ENCODE measurements around the gene CIRBP.
"Not testable (repeated sequence)": the region's sequence is repeated elsewhere in the genome, so short reads cannot be mapped to it uniquely, and the experiment has no call there.

The CIRBP gene

DNA sequence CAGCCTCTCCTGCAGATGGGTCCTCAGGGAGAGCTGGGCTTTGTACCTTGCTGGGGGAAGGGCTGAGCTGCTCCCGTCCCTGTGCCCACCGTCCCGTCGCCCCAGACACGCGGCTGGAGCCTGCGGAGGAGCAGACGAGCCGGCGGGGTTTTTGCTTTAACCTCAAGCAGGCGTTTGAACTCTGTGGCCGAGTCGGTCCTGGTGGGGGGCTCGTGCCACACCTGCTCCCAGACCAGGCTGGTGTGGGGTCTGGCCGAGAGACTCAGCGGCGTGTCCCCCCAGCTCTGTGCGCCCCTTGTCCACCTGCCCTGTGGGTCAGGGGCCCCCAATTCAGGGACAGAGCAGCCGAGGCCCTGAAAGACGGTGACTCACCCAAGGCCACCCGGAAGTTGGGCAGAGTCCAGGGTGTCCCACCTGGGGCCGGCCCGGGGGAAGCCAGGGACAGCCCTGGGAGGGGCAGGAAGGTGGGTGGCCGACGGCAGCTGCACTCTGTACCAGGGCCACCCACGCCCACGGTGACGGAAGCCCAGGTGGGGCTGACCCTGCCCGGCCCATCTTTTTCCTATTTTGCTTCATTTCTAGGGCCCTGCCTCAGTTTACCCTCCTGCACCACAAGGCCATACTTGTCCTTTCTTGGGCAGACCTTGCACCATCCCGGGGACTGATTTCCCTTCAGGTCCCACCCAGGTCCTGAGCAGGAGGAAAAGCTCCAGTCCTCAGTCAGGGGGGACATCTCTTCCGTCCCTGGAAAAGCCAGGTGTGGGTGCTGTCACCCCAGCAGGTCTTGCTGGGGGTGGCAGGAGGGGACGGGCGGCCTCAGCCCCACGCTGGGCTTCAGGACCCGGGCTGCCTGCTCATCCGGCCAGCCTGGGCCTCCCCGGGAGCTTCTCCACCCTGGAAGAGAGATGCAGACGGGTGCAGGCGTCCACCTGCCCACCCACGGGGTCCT, 21.8 kb downstream of the CIRBP start:
- DNase-seq (ENCODE audit: low spot score): no peak

DNA sequence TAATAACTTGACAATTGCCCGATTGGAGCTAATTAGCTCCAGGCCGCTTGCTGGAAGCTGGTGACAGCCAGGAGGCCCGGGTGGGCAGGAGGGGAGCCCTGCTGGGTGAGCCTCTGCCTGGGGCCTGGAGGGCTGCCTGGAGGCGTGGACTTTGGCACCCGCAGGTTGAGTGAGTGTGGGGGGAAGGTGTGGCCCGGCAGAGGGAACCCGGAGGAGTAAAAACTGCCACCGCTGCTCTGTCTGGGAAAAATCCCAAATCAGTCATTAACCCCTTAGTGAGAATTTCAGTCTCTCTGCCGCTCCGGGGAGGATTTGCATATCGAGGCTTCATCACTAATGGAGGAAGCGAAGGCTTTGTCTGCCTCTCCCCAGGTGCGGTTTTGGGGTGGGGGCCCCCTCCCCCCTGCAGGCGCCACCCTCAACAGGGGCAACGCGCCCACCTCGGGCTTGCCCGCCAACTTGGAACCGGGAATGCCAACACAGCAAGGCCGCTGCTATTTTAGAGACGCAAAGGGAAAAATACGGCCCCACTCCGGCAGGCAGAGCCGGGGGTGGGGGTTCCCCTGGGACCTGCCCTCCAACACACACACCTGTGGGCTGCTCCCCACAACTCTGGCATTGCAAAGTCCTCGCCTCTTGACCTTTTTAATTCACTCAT, 22.8 kb downstream of the CIRBP start:
- DNase-seq (ENCODE audit: low spot score): no peak

DNA sequence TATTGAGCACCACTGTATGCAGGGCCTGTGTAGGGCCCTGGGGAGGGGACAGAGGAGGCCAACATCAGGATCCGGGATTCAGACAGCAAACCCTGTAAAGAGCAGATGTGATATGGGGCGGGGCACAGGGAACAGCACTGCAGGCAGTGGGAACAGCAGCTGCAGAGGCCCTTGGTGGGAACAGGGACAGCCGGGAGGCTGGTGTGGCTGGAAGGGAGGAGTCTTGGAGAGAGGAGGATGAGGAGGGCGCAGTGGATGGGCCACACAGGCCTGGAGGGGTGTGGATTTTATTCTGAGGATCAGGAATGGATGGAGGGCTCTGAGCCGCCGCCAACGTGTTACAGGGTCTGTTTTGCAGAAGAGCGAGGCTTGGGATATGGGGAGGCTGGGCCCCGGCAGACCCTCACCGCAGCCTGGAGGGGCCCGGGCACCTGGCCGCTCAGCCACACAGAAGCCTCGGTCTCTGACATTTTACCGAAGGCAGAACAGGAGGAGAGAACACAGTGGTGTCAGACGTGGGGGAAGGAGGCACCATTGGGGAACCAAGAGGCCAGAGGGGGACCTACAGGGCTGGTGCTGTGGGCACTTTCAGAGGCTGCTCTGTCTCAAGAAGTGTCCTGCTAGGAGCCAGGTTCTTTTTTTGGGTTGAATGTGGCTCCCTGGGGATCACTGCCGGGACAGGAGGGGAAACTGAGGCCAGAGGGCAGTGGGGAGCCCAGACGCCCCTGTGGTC, 23.5 kb downstream of the CIRBP start:
- DNase-seq (ENCODE audit: low spot score): no peak

DNA sequence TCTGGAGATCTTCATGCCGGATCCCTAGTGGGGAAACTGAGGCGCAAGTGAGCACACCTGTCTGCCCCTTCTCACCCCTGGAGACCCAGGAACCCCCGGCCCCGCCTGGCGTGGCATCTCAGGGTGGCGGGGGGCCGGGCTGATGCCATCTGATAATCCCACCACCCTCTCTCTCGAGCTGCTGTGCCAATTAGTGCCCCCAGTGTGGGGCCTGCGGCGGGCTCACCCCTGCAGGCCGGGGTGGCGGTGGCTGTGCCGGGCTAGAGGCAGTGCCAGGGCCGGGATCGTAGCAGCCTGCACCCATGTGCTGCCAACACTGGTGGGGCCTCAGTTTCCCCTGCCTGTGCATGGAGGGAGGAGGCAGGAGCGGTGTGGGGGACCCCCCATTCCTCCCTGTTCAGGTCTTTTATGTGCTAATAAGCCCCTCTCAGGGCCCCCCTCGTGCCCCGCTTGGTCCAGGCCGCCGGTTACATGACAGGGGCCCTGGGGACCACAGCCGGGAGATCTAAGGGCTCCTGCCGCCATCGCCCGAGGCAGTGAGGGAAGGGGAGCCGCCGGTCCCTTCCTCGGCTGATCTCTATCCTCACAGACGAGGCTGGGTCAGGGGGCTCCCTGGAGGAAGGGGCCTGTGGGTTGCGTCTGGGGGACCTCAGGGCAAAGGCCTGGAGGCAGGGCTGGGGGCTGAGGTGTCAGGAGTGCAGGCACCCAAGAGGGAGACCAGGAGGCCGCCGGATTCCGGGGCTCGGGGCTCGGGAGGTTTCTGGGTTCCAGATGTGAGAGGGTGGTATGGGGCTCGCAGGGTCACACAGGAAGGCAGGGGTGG, 24.9 kb downstream of the CIRBP start:
- no peak for DNase-seq (ENCODE audit: low spot score)

DNA sequence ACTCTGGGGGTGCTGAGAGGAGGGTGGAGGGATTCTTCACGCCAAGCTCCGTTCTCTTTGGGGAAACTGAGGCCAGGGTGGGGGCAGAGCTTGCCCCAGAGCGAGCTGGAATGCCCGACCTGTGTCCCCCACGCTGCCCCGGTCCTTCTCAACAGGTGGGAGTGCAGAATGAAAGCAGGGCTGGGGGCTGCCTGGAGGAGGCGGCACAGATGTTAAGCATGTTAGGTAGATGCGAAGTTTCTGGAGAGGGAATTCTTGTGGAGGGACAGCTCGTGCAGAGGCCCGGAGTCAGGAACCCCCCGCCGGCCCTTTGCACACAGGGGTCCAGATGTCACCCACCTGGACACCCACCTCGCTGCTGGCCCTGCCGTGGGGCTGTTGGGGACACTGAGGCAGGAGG, 25.6 kb downstream of the CIRBP start:
- no peak for DNase-seq (ENCODE audit: low spot score)

DNA sequence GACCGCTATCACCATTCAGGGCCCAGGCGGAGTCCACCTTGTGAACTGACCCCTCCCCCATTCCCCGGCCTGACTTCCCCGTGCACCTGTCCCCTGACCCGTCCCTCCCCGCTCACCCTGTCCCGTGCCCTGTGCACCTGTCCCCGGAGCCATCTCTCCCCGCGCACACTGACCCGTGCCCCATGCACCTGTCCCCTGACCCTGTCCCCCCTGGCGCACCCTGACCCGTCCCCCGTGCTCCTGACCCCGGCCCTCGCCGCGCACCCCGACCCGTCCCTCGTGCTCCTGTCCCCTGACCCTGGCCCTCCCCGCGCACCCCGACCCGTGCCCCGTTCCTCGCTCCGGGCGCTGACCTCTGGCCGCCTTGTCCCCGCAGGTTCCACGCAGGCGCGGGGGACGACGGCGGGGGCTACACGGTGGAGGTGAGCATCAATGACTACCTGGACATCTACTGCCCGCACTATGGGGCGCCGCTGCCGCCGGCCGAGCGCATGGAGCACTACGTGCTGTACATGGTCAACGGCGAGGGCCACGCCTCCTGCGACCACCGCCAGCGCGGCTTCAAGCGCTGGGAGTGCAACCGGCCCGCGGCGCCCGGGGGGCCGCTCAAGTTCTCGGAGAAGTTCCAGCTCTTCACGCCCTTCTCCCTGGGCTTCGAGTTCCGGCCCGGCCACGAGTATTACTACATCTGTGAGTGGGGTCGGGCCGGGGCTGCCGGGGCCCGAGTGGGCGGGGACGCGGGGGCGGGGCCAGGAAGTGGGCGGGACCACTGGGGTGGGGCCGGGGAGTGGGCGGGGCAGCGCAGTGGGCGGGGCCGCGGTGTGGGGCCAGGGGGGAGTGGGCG, 26.3 kb downstream of the CIRBP start:
- DNase-seq (ENCODE audit: low spot score): peak; percentile 85

DNA sequence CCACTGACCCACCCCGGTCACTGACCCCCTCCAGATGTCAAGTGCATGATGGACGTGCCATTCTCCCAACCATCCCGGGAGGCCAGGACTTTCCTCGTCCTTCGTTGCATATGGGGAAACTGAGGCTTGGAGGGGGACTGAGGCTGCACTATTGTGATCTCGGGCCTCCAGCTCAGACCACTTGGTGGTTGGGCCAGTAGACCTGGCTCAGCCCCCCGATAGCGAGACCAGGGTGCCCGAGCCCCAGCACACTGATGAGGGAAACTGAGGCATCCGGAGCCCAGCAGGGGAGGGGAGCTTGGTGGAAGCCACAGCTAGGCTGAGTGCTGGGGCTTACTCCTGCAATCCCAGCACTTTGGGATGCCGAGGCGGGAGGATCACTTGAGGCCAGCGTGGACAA, 26.9 kb downstream of the CIRBP start:
- DNase-seq (ENCODE audit: low spot score): no peak

DNA sequence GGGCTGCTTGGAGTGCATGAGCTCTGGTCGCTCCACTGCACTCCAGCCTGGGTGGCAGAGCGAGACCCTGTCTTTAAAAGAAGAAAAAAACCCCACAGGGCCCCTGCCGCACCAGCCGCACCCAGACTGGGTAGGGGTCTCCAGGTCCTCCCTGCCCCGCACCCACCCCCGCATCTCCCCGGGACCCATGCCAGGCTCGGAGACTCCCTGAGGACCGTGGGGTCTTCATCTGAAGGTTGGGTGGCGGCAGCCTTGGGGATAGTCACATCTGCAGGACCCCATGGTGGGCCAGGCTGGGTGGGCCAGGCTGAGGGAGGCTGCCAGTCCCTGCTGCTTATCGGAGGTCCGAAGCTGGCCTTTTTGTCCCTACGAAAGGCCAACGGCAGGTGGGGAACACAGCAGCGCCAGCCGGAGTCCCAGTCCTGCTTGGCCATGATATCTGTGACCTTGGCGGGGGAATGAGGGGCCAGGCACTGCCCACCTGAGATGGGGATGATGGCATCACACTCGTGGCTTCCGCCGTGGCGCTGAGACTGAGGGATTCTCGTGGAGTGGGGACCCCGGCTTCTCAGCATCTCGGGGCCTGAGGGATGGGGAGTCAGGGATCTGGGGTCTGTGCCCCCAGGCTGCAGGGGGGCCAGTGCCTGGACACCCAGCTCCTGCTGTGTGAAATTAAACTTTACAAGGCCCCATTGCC, 27.6 kb downstream of the CIRBP start:
- DNase-seq (ENCODE audit: low spot score): no peak

DNA sequence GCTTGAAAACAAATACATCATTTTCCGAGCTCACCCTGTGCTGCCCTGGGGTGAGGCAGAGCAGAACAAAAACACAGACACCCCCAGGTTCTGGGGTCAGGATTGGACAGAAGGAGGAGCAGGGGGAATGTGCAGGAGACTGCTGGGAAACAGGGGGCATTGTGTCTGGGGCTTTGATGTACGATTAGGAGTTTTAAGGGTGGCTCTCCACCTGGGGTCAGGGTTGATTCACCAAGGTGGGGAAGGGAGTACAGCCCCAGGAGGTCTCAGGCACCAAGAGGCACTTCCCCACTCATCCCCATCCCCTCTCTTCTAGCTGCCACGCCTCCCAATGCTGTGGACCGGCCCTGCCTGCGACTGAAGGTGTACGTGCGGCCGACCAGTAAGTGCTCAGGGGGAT, 29.1 kb downstream of the CIRBP start:
- DNase-seq (ENCODE audit: low spot score): no peak

DNA sequence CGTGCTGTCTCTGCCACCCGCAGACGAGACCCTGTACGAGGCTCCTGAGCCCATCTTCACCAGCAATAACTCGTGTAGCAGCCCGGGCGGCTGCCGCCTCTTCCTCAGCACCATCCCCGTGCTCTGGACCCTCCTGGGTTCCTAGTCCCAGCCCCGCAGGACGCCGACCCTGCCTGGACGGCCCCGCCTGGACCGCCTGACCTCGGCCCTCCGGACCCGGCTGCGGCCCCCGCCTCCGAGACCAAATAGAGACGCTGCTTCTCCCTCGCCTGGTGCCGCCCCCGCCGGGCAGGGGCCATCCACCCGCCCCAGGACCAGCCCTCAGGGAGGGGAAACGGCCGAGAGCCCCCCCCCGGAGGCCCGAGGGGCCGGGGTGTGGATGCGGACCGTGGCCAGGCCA, 30.7 kb downstream of the CIRBP start:
- DNase-seq (ENCODE audit: low spot score): no peak

DNA sequence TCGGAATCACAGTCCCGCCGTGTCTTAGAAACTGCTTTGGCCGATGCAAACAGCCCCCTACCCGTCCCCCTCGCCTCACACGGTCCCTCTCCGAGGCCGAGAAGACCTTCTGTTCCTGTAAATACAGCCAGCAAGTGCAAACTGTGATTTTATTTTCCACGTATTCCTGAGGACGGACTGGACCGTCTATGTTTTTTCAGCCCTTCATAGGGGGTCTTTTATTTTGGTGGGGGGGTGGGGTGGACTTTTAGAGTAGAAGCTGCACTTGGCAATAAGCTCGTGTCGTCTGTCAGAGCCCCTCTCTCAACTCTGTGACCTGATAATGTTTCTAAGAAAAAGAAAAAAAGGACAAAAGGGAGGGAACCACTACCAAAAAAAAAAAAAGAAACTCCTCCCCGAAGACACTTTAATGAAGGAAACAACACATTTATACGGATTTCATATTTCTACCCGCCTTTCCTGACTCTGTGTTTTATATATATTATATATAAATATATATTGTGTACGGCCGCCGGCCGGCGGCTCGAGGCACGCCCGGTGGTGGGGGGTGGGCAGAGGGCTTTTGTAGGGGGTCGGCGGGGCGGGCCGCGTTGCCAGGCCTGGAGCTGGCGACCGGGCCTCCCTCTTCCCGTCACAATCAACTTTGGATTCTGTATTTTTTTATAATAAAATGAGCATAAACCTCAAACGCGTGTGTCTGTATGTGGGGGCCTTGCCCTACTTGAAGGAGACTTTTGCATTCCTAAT, 31.8 kb downstream of the CIRBP start:
- DNase-seq (ENCODE audit: low spot score): no peak

DNA sequence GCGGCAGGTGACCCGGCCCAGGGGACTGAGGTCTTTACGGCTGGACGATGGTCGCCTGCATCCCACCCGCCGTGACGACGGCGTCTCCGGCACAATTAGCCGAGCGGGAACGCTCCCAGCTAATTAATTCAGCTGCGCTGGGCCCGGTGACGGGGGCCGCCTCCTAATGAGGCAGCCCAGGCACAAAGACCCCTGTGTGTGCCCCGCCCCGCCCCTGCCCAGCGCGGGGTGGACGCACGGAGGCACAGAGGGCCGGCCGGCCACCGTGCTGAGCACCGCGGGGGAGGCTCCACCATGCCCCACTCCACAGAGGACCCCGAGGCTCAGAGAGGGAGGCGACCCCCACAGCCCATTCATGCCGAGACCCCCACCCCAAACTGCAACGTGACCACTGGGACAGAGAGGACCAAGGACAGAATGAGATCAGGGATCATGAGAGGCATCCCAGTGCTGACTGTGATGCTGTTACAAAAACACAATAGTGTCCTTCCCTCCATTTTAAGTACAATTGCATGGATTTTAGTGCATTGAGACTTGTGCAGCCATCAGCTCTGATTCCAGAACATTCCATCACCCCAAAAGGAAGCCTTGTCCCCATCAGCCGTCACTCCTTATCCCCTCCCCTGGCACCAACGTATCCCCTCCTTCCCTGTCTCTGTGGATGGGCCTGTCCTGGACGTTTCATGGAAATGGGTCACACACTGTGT, 33.6 kb downstream of the CIRBP start:
- no peak for DNase-seq (ENCODE audit: low spot score)

DNA sequence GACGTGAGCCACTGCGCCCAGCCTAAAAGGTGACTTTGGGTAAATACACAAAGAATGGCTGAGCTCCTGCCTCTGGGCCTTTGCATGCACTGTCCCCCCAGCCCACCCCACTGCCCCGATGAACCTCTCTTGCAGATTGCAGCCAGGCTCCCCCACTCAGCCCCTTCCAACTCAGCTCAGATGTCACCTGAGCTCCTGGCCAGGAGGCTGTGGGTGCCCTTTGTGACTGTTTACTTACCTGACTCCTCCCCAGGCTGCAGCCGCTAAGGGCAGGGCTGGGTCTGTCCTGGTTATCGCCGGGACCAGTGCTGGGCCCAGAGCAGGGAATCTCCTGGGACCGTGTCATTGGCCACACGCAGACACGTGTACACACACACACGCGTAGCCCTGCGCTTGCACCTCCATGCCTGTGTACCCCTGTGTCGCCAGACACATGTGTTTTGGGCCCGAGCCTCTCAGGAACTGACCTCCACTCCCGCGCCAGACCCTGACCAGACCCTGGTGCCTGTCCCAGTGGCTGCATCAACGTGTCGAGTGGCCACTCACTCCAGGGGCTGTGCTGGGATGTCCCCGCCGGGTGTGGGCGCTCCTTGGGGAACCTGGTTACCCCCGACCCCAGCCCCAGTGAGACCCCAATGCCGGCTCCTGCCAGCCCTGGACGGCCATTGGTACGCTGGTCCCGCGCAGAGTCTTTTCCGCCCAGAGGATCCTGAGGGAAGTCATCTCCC, 35.2 kb downstream of the CIRBP start:
- no peak for DNase-seq (ENCODE audit: low spot score)

DNA sequence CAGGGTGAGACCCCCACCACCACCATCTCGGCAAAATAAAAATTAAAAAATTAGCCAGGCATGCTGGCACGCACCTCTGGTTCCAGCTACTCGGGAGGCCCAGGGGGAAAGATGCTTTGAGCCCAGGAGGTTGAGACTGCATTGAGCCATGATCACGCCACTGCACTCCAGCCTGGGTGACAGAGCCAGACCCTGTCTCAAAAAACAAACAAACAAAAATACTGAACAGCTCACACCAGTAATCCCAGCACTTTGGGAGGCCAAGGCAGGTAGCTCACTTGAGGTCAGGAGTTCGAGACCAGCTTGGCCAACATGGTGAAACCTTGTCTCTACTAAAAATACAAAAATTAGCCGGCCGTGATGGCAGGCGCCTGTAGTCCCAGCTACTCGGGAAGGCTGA, 36.2 kb downstream of the CIRBP start:
- DNase-seq (ENCODE audit: low spot score): not testable (repeated sequence)

DNA sequence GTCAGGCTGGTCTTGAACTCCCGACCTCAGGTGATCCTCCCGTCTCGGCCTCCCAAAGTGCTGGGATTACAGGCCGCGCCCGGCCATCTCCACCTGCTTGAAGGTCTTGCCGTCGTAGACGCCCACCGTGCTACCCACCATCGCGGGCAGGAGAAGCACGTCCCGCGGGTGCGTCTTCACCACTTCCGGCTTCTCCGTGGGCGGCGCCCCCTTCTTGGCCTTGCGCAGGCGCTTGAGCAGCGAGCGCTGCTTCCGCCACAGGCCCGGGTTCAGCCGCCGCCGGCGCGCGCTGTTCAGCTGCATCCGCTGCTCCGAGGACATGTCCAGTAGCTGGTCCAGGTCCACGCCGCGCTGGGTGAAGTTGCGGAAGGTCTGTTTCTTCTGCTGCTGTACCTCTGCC, 38.2 kb downstream of the CIRBP start:
- no peak for DNase-seq (ENCODE audit: low spot score)

DNA sequence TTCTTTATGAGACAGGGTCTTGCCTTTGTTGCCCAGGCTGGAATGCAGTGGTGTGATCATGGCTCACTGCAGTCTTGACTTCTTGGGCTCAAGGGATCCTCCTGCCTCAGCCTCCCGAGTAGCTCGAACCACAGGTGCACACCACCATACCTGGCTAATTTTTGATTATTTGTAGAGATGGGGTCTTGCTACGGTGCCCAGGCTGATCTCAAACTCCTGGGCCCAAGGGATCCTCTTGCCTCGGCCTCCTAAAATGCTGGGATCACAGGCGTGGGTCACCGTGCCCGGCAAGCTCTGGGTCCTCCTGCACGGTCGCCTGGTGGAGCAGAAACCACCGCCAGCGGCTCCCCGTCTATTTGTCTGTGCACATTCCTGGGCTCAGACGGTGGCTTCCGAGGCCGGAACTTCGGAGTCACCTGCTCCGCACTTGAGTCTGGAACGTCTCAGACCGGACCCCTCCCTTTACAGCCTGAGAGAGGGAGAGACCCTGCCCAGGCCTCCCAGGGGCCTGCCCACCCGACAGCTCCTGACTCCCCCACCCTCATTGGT, 38.7 kb downstream of the CIRBP start:
- DNase-seq (ENCODE audit: low spot score): no peak

DNA sequence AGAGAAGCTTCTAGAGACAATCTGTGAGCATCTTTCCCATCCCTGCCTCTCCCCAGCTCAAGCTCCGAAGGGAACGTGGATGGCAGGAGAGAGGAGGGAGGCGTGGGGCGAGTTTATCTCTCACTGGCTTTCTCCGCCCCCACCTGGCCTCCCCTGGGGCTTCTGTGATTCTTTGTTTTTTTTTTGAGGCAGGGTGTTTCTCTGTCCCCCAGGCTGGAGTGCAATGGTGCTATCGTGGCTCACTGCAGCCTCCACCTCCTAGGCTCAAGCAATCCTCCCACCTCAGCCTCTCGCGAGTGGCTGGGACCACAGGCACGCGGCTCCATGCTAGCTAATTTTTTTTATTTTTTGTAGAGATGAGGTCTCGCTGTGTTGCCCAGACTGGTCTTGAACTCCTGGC, 39.6 kb downstream of the CIRBP start:
- DNase-seq (ENCODE audit: low spot score): no peak
